Caco-2 (cell line): ENCODE results near the gene SLC16A1. TPM values are rescaled to one million over a fixed set of nuclear protein-coding genes. Genes with fewer than 3 reads are reported as not detected.

Source experiments
- BruUV-seq: library from RNA; stranded (reverse); fragments of 400-500 nt; replicated peaks from 2 replicates; lab custom pipeline; 2021; lab: Mats Ljungman, UMichigan
- CTCF ChIA-PET: fragments of 300-600 bp; sonication (Branson Sonifier 250); formaldehyde crosslinking; loops from one replicate; lab custom pipeline; 2022; ENCODE audit warnings: antibody characterized with exemption; lab: Charles Lee
- POLR2A ChIA-PET: fragments of 300-600 bp; sonication (Branson Sonifier 250); formaldehyde crosslinking; loops from one replicate; lab custom pipeline; 2022; ENCODE audit warnings: antibody characterized with exemption; lab: Charles Lee
- DNase-seq, 2 experiments: peaks; one replicate each; pipeline versions ENCODE4 v3.0.0 to v3.0.0-alpha.2; 2020 to 2022
- H3K27me3 ChIP-seq: replicated peaks from 2 replicates; pipeline ENCODE4 v1.6.0; 2011; ENCODE audit warnings: low read length; ENCODE audit not compliant: control insufficient read depth, insufficient read depth
- H3K36me3 ChIP-seq: 2 replicates; pipeline ENCODE4 v1.5.1; 2011; ENCODE audit warnings: low read length; ENCODE audit not compliant: control insufficient read depth, insufficient read depth
- H3K4me1 ChIP-seq: fragments of 250-450 bp; sonication (Bioruptor Pico); 2 replicates; pipeline ENCODE4 v1.5.1; 2020; ENCODE audit warnings: mild to moderate bottlenecking
- H3K4me3 ChIP-seq: 2 replicates; pipeline ENCODE4 v1.5.1; 2011; ENCODE audit warnings: low read depth, mild to moderate bottlenecking, control low read depth, low read length
- H3K9me3 ChIP-seq: fragments of 250-450 bp; sonication (Bioruptor Pico); 2 replicates; pipeline ENCODE4 v1.5.1; 2020; ENCODE audit warnings: mild to moderate bottlenecking, moderate library complexity
- H3K27ac Mint-ChIP-seq: one replicate; pipeline ENCODE4 v1.8.0; 2022; ENCODE audit warnings: mixed read lengths; ENCODE audit not compliant: unreplicated experiment
- H3K27me3 Mint-ChIP-seq: one replicate; pipeline ENCODE4 v1.8.0; 2022; ENCODE audit warnings: mixed read lengths; ENCODE audit not compliant: insufficient read depth, unreplicated experiment
- H3K36me3 Mint-ChIP-seq: one replicate; pipeline ENCODE4 v1.8.0; 2022; ENCODE audit warnings: mild to moderate bottlenecking, mixed read lengths; ENCODE audit not compliant: insufficient read depth, unreplicated experiment
- H3K4me1 Mint-ChIP-seq: one replicate; pipeline ENCODE4 v1.8.0; 2022; ENCODE audit warnings: low read depth, mixed read lengths; ENCODE audit not compliant: unreplicated experiment
- H3K4me3 Mint-ChIP-seq: one replicate; pipeline ENCODE4 v1.8.0; 2022; ENCODE audit warnings: mild to moderate bottlenecking, moderate library complexity, mixed read lengths; ENCODE audit not compliant: unreplicated experiment
- H3K9me3 Mint-ChIP-seq: one replicate; pipeline ENCODE4 v1.8.0; 2022; ENCODE audit warnings: mixed read lengths; ENCODE audit not compliant: unreplicated experiment
- CTCF ChIP-seq, 2 experiments: fragments of 200-600 bp in 1 of 2; IDR thresholded peaks; 1 replicate in 1 of 2; 2 replicates in 1 of 2; pipeline versions ENCODE4 v1.5.1 to v1.8.0; 2011 to 2022; ENCODE audit warnings: antibody characterized with exemption in 1 of 2, control low read depth in 1 of 2, inconsistent platforms in 1 of 2, low read depth in 1 of 2, low read length in 1 of 2, mild to moderate bottlenecking in 1 of 2, moderate library complexity in 1 of 2; ENCODE audit not compliant: insufficient read depth in 1 of 2, severe bottlenecking in 1 of 2, unreplicated experiment in 1 of 2
- intact Hi-C: fragments of 100-400 bp; cut with micrococcal nuclease; formaldehyde crosslinking; loops from one replicate; pipeline ENCODE4 v1.10.0; 2022; ENCODE audit not compliant: unreplicated experiment
- total RNA-seq: library from RNA; stranded (reverse); gene quantifications from 2 replicates; pipeline ENCODE4 v1.2.3, GENCODE V29; 2022

Gene SLC16A1
- total RNA-seq, 1 experiment from 2014 or later = 107 TPM

- no peak overlapping the region for H3K27ac Mint-ChIP-seq
- TF ChIP-seq CTCF (IDR thresholded peaks at IDR 0.05; ENCODE audit: insufficient read depth in 1 of 2, low read depth in 1 of 2, low read length in 1 of 2, severe bottlenecking in 1 of 2, unreplicated experiment in 1 of 2) = no peak
- ChIA-PET POLR2A (no interaction called here), CTCF (no interaction called here)
- no peaks in the 10 kb centered on the region for H3K27me3 Mint-ChIP-seq
- BruUV-seq = no TSS peak
- no peaks in the 10 kb centered on the region for H3K36me3 Mint-ChIP-seq
- no peaks in the 10 kb centered on the region for H3K4me1 Mint-ChIP-seq
- H3K36me3 ChIP-seq = no peaks in the 10 kb centered on the region
- no peaks in the 10 kb centered on the region for H3K9me3 ChIP-seq
- no peak overlapping the region for H3K4me3 ChIP-seq
- H3K4me3 Mint-ChIP-seq = no peak overlapping the region
- H3K27me3 ChIP-seq = no peaks in the 10 kb centered on the region
- no peak for DNase-seq
- intact Hi-C loops = no loop called here
- peaks cover 11% of the 10 kb centered on the region; the same call in 1 of the 2 replicates for H3K4me1 ChIP-seq
- no peaks in the 10 kb centered on the region for H3K9me3 Mint-ChIP-seq
Observed at GRCh38 chr1:113002297-113002696, 46.3 kb upstream of the SLC16A1 start.

GRCh38 chr1:112998592-112999235, 42.7 kb upstream of the SLC16A1 start:
- intact Hi-C loops = no loop called here
- POLR2A ChIA-PET = no interaction called here
- Histone ChIP-seq H3K9me3 (no peaks in the 10 kb centered on the region), H3K27me3 (no peaks in the 10 kb centered on the region), H3K4me3 (no peak overlapping the region), H3K36me3 (no peaks in the 10 kb centered on the region), H3K4me1 (no peaks in the 10 kb centered on the region)
- no peak overlapping the region for H3K27ac Mint-ChIP-seq
- no peaks in the 10 kb centered on the region for H3K27me3 Mint-ChIP-seq
- H3K9me3 Mint-ChIP-seq = no peaks in the 10 kb centered on the region
- no peak for DNase-seq
- no peak for TF ChIP-seq CTCF (IDR thresholded peaks at IDR 0.05; ENCODE audit: insufficient read depth in 1 of 2, low read depth in 1 of 2, low read length in 1 of 2, severe bottlenecking in 1 of 2, unreplicated experiment in 1 of 2)
- CTCF ChIA-PET = no interaction called here
- H3K4me1 Mint-ChIP-seq = no peaks in the 10 kb centered on the region
- no peaks in the 10 kb centered on the region for H3K36me3 Mint-ChIP-seq
- no TSS peak for BruUV-seq
- no peak overlapping the region for H3K4me3 Mint-ChIP-seq

- no TSS peak for BruUV-seq
- H3K36me3 Mint-ChIP-seq = no peaks in the 10 kb centered on the region
- TF ChIP-seq CTCF (IDR thresholded peaks at IDR 0.05; ENCODE audit: insufficient read depth in 1 of 2, low read depth in 1 of 2, low read length in 1 of 2, severe bottlenecking in 1 of 2, unreplicated experiment in 1 of 2) = no peak
- no peak overlapping the region for H3K4me3 Mint-ChIP-seq
- CTCF ChIA-PET = no interaction called here
- no peaks in the 10 kb centered on the region for H3K9me3 ChIP-seq
- intact Hi-C loops = no loop called here
- no peak overlapping the region for H3K27ac Mint-ChIP-seq
- no peaks in the 10 kb centered on the region for H3K9me3 Mint-ChIP-seq
- H3K27me3 Mint-ChIP-seq = no peaks in the 10 kb centered on the region
- no peak overlapping the region for H3K4me3 ChIP-seq
- no peaks in the 10 kb centered on the region for H3K4me1 ChIP-seq
- POLR2A ChIA-PET = no interaction called here
- no peaks in the 10 kb centered on the region for H3K27me3 ChIP-seq
- DNase-seq = no peak
- no peaks in the 10 kb centered on the region for H3K36me3 ChIP-seq
- no peaks in the 10 kb centered on the region for H3K4me1 Mint-ChIP-seq
Observed at GRCh38 chr1:112997781-112998180, 41.8 kb upstream of the SLC16A1 start.
